GM21528 (cell line): ENCODE data around the gene RNF150.
"Not testable (repeated sequence)": the region's sequence is repeated elsewhere in the genome, so short reads cannot be mapped to it uniquely, and the experiment has no call there.

Source experiments
- ATAC-seq: cut with Tn5 transposase; IDR thresholded peaks from one replicate; pipeline ENCODE4 v1.9.1; 2021; ENCODE audit warnings: mild to moderate bottlenecking, moderate library complexity; ENCODE audit not compliant: unreplicated experiment, low FRiP score

The RNF150 gene

DNA sequence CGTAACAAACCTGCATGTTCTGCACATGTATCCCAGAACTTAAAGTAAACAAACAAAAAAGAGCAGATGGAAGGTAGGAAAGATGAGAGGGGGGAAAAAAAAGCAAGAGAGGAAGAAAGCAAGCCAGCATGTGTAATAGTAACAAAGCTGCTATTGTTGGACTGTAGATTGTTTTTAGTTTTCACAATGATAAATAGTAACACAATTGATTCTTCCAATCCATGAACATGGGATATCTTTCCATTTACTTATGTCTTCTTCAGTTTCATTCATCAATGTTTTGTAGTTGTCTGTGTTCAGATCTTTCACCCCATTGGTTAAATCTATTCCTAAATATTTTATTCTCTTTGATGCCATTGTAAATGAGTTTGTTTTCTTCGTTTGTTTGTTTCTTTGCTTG lies 292.1 kb downstream of the RNF150 start:
- ATAC-seq = no peak

DNA sequence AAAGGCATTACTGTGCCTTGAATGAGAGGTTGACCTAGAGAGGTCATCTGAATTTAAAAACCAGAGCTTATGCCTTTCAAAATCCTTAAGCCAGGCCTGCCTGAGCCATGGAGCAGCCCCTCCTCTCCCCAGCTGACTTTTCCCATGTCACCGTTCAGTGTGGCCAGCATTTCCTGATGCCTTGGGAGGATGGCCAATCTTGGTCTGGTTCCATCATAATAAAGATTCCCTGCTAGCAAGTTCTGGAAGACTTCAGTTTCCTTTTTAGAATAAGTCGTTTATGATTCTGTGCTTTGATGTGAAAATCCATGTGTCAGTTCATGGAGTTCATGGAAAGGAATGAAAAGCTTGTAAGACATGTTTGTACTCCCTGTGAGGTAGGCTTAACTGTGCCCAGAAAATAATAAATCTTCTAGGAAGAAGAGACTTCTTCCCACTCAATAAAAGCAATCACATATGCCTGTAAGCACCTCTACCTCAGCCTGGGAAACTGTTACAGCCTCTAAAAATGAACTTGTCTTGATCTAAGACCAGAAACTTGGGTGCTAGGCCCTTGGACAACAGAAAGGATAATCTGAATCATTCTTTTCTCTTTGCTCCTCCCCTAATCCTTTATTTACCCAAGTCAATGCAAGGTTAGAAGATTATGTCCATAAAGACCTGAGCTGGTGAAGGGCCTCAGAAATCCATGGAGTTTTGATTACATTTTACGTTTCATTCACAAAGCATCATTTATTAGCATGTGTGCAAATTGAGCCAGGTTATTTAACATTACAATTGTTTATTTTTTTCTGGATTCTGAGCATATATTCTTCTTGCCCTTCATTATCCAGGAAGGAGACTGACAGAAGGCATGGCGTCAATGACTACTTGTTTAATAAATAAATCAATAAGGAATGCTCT lies 293.1 kb downstream of the RNF150 start:
- ATAC-seq = no peak

DNA sequence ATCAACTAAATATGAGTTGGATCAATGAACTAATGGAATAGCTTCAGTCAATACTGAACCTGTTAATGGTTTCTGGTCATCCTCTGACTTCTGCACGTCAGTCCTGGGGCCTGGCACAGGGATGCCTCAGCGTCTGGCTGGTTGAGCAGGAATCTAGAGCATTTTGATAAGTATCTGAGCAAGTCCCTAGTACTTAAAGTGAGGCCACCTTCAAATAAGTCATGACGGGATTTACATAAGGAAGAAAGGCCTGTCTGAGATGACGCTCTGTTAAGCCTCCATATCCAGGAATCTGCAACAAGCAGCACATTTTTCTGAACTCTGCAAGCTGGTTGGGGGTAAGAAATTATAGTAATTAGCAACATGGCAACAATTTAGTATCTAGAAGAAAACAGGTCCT lies 293.9 kb downstream of the RNF150 start:
- no peak for ATAC-seq

DNA sequence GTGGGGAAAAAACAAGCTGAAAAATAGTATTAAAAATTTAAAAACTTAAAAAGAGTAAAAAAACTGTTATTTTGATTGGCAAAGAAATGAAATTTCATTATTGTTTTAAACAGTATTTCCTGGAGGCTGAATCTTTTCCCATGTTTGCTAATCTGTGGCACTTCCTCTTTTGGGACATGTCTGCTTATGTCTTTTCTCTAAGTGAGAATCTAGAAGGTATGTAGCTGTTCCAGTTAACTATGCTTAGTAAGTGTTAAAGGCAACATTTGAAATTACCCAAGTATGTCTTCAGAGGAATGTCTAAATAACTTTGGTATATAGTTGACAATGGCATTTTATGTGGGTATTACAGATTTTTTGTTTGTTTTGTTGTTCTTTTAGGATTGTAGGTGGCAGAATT lies 295.5 kb downstream of the RNF150 start:
- no peak for ATAC-seq

DNA sequence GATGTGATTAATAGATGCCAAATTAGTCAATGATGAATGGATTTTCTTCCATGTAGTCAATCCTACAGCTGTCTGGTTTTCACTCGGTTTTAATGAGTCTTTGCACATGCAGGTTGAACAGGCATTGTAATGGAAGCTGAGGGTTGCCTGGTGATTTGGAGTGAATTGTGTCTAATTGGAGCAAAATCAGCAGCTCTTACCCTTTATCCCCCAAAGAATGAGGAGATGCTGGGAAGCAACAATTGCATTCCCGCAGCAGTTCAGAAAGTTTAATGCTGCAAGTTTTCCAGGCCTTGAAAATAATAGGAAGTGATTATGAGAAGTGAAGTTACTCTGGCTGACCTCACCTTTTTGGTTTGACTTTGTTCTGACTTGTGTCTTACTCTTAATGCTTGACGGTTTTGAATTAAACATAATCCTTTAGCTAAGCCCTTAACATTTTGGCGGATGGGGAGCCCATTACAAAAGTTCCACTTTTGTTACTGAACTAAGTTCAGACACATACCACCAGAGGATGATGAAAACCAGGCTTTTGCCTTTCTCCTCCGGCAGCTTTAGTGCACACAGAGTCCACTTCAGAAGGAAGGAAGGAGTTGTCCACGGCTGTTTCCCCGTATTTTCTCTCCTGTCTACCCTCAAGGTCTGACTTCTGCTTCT lies 298.3 kb downstream of the RNF150 start:
- ATAC-seq = no peak

DNA sequence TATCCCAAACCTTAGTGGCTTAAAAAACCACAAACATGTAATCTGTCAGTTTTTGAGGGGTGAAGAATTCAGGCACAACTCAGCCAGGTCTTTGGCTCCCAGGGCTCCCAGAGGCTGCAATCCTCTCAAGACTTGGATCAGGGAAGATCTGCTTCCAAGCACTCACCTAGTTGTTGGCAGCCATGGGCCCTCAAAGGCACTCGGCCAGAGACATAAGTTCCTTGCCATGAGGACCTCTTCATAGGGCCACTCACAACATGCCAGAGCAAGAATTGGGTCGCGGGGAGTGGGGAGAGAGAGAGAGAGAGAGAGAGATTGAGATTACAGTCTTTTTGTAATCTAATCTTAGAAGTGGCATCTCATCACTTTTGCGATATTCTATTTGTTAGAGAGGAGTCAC lies 300.0 kb downstream of the RNF150 start:
- ATAC-seq = no peak

DNA sequence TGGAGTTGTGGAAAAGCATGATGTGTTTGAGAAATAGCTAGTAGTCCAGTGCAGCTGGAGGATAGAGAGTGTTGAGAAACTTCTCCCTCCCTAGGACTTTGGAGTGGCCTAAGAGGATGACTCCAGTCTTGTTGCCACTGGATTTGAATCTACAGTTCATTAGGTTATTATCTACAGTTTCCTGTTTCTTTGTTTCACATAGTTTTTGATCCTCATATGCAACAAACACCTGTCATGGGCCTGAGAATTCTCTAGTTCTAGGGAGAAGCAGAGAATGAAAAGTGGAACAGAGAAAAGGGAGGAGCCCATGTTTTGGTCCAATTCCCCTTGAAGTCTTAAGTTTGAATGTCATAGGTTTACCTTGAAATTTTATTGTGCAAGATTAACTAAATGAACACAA lies 303.4 kb downstream of the RNF150 start:
- ATAC-seq = peak; percentile 95

DNA sequence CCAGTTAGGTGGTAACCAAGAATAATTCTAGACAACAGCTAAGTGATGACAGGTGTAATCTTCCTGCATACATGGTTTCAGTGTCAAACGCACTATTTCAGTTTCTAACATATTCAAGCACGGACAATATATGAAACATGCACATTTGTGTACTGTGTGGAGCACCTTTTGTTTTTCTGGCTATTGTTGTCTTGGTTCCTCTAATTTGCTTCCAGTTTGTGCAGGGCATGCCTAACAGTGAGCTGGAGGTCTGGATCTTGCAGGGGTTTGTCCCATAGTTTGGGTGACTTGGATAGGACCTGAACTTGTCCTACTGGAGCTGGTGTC lies 306.6 kb downstream of the RNF150 start:
- peak; percentile 57 for ATAC-seq

DNA sequence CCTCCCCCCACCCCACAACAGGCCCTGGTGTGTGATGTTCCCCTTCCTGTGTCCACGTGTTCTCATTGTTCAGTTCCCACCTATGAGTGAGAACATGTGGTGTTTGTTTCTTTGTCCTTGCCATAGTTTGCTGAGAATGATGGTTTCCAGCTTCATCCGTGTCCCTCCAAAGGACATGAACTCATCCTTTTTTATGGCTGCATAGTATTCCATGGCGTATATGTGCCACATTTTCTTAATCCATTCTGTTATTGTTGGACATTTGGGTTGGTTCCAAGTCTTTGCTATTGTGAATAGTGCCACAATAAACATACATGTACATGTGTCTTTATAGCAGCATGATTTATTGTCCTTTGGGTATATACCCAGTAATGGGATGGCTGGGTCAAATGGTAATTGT lies 312.7 kb downstream of the RNF150 start:
- ATAC-seq = not testable (repeated sequence)

DNA sequence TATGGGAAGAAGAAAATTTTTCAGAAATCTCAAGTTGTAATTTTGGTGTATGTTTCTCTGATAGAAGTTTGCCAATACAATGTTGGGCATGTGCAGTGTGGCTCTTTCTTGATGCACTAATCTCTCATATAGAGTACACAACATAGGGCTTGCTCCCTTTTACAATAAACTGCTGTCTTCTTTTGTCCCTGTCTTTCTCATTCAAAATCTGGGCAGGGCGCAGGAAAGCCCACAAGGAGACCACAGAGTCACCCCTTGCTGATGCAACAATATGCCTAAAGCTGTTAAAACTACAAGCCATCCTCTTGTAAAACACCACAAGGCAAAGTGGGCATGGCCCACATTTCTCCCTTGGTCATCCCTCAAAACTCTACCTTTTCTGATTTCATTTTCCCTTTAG lies 313.7 kb downstream of the RNF150 start:
- ATAC-seq = no peak

DNA sequence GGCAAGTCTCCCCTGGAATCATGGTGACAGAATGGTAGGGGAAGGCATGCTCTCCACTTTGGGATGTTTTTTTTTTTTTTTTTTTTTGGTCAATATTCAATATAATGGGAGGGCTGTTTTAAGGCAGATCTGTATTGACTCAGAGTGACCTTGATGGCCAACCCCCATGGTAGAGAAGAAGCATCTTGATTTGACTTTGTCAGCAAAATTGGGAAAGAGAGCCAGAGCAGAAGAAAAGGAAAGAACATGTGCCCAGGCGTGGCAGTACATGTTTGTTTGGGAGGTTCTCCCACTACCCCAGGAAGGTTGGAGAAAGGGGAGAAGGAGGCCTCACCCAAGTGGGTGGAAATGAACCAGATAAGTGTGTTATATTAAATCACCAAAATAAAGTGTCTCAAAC lies 314.8 kb downstream of the RNF150 start:
- ATAC-seq = no peak

DNA sequence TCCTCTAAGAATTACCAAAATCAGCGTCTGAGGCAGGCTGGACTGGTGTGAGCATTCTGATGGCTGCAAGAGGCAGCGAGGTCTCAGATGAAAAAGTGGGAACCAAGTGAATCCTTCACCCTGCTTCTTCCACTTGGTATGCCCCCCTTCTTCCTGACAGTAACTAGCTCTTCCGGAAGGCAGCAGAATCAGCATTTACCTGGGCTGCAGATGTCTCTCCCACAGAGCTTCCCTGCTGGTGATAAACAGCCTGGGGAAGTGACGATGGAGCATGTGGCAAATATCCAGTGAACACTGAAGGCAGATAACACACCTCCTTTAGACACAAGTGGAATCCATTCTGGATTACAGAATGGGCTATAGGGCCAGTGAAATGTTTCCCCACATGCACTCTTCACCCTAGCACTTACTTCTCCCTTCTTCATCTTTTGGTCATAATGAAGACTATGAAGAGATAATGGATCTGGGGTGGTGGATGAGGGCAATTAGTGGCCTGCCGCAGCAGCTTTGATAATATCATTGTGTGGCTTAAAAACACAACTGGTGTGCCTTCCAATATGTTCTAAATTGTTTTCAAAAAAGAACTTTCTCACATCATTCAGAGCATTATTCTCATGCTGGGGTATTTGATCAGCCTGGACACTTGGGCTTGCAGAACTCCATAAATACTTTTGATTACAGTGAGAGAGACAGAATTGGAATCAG lies 316.3 kb downstream of the RNF150 start:
- no peak for ATAC-seq

DNA sequence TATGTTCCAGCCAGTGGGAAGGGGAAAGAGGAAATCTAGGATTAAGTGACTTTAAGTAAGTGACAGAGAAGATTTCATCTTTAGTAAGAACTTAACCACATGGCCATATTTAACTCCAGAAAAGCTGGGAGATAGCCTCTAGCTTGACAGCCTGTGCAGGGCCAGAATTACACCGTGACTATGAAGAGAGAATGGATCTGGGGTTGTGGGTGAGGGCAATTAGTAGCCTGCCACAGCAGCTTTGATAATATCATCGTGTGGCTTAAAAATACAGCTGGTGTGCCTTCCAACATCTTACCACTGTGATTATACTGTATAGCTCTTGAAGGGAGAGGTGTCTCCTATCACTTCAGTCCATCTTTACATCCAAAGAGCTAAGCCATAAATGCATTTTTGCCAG lies 319.5 kb downstream of the RNF150 start:
- ATAC-seq = no peak

DNA sequence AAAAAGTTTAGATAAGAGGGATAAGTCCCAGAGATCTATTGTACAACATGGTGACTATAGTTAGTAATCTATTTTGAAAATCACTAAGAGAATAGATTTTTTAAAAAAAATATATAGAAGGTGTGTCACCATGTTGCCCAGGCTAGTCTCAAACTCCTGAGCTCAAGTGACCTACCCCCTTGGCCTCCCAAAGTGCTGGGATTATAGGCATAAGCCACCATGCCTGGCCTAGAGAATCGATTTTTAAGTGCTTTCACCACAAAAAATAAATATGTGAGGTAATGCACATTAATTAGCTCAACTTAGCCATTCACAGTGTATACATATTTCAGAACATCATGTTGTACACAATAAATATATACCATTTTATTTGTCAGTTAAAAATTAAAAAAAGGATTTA lies 320.4 kb downstream of the RNF150 start:
- ATAC-seq = no peak

DNA sequence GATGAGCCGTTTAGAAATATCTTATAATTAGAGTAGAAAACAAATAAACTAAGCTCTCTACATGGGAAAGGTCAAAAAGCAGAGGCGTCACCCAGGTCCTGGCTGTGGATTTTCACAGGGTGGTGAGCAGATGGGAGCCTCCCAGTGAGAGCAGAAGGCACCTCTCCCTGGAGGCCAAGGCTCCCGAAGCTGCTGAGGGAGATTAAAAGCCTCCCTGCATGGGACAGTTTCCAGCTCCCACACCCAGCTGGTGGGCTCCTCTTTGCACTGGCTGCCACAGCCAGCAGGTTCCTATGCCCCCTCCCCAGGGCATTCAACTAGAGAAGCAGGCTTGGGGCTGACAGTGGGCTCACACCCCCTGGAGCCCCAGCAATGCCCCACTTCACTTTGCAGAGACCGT lies 321.8 kb downstream of the RNF150 start:
- ATAC-seq = no peak

DNA sequence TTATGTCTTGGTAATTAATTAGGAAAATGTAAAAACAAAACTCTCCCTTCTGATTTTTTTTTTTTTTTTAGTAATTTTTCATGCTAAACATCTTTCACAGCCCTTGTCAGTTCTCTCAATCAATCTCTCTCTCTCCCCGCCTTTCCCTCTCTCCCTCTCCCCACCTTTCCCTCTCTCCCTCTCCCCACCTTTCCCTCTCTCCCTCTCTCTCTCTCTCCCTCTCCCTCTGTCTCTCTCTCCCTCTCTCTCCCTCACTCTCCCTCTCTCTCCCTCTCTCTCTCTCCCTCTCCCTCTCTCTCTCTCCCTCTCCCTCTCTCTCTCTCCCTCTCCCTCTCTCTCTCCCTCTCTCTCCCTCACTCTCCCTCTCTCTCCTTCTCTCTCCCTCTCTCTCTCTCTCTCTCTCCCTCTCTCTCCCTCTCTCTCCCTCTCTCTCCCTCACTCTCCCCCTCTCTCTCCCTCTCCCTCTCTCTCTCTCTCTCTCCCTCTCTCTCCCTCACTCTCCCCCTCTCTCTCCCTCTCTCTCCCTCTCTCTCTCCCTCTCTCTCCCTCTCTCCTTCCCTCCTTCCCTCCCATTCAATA lies 322.6 kb downstream of the RNF150 start:
- not testable (repeated sequence) for ATAC-seq
